ENCODE data around the gene SDCBP2.

- TF ChIP-seq RXRA (IDR thresholded peaks at IDR 0.05; ENCODE audit: borderline replicate concordance, low read depth) (no peak), TAF1 (IDR thresholded peaks at IDR 0.05; ENCODE audit: borderline replicate concordance, low read depth, low read length) (no peak), CTCF (IDR thresholded peaks at IDR 0.05) (no peak), ELF1 (IDR thresholded peaks at IDR 0.05) (no peak), MEF2A (IDR thresholded peaks at IDR 0.05; ENCODE audit: borderline replicate concordance, low read depth) (no peak)
These were observed 13.1 kb downstream of the SDCBP2 start for GRCh38 chr20:1315804-1316203.
